ENCODE measurements around the gene PLEKHF1.
"Not testable (repeated sequence)": the region's sequence is repeated elsewhere in the genome, so short reads cannot be mapped to it uniquely, and the experiment has no call there.

PLEKHF1 gene

DNA sequence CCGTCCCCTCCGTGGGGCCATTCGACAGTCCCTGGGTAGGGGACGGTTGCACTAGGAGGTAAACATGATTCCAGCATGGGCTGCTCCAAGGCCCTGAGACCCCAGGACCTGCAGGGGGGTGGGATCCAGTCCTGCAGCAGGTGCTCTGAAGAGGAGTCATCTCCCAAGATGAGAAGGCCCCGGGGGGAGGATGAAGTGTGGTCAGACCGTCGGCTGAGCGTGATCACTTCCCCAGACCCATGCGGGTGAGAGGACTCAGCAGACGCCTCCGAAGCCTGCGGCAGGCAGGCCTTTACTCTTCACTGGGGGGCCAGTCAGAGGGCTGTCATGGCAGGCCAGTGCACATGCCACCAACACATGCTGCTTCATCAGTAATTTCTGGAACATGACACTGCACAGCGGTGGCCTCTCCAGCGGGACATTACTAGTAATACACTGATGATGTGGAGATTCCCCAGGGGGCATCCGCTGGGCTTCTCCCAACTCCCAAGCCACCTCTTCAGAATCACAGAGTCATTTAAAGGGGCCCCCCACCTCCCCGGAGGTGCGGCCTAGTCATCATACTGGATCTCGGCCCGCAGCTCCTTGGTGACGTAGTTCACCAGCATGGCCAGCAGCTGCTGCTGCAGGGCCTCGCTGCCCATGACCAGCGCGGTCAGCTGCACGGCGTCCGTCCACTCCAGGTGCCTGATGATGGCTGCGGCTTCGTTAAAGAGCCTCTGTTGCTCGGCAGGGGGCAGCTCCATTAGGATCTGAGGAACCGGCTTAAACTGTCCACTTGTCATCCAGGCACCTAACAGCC is 37.1 kb downstream of the PLEKHF1 start:
- DNase-seq (ENCODE audit: low read depth): no peak

DNA sequence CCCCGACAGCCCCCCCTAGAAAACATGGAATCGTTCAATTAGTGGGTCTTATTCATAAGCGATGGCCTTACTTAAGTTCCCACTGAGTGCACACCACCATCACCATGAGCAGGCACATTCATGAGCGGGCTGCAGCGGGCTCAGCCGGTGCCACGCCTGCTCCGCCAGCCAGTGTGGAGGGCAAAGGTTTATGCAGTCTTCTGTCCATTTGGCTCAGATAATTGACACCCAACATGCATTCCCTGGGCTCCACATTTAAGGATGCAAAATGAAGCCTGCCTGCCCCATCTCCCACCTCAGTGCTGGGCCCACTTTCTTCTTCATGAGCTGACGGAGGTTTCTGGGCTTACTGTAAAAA is 37.7 kb downstream of the PLEKHF1 start:
- no peak for DNase-seq (ENCODE audit: low read depth)

DNA sequence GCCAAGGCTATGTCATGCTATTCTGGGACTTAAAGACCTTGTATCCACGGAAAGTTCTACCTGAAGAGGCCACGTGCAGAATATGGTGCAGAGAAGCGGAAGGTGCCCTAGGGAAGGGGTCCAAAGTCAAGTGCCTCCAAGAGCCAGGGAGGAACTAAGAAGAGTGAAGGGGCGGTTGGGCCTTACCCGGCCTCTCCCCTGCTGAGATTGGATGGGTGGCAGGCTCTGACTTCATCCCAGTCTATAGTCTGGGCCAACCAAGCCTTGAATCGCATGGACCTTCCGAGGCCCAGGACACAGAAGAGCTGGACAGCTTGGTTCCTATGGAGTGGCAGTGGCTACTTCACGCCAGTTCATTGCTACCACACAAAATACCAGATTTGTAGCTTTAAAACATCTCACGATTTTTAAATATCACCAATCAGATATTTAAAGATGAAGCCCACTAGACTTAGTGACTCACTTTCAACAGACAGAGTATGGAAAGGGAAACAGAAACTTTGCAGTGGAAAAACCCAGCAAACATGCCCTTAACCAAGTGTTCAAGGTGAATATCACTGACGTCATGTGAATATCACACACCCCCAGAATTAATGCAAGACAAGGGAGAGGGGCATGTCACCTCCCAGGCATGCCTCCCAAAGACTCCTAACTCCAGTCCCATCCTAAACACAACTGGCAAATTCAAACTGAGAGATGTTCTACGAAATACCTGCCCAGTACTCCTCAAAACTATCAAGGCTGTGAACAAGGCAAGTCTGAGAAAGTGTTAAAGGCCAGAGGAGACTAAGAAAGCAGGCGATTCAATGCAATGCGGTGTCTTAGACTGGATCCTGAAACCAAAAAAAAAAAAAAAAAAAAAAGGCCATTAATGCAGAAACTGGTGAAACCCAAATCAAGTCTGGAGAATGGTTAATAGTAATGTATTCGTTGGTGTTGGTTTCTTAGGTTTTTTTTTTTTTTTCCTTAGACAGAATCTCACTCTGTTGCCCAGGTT is 39.6 kb downstream of the PLEKHF1 start:
- DNase-seq (ENCODE audit: low read depth): no peak

DNA sequence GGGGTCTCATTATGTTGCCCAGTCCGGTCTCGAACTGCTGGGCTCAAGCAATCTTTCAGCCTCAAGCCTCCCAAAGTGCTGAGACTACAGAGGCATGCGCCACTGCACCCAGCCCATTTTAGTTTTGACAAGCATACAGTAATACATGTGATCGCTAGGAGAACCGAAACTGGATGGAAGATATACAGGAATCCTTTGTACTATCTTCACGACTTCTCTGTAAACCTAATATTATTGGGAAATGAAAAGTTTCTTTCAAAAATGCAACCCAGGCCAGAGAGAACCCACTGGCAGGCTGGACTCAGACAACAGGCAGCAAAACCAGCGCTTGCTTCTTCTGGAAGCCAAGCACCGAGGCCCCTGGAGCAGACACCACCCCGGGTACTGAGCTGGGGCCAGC is 40.4 kb downstream of the PLEKHF1 start:
- DNase-seq (ENCODE audit: low read depth): no peak

DNA sequence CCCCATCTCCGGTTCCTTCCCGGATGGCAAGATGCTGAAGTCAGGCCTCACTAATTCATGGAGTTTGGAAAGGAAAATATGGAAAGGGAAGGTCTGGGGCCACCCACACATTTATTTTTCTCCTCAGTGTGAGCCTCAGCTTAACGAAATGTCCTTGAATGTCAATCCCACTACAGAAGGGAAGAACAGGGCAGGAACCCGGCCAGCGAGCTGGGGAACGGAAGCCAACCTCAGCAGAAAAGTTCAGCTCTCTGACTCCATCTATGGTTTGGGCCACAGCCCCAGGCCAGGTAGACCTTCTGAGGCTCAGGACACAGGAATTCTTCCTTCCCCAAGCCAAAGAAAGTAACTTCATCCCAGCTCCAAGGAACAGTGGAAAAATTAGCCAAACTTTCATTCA is 41.4 kb downstream of the PLEKHF1 start:
- DNase-seq (ENCODE audit: low read depth): no peak

DNA sequence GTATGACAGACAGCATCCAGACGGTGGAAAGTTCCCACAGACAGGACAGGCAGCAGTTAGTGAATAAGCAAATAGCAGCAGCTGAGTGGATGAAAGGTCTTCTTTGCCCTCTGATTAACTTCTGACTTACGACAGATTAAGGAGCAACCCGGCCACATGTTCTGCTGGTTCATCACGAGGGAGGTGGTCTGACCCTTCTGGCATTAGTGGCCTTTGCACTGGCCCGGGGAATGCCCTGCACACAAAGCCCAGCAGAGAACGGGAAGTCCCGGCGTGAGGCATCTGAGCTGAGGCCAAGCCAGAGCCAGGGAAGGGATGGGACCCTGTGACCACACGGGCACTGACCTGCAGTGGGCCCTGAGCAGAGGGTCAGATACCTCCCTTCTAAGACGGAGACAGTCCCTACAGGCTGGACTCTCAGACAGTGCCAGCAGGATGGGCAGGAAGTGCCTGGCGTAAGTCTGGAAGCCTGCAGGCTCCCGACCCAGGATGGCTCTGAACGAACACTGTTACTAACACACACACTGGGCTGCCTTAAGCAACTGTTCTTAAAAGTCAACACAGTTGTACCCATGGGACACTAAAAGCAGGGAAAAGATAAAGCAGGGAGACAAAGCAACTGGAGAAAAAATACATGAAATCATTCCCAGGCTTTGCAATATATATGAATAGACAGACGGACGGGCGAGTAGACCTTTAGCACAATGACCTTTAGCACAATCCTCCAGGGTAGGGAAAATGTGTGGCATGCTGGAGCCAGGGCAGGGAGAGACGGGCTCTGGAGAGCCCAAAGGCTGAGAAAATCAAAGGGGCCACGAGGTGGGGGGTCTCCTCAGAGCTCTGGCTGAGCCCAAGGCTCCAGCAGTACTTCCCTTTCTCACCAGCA is 43.5 kb downstream of the PLEKHF1 start:
- DNase-seq (ENCODE audit: low read depth): no peak

DNA sequence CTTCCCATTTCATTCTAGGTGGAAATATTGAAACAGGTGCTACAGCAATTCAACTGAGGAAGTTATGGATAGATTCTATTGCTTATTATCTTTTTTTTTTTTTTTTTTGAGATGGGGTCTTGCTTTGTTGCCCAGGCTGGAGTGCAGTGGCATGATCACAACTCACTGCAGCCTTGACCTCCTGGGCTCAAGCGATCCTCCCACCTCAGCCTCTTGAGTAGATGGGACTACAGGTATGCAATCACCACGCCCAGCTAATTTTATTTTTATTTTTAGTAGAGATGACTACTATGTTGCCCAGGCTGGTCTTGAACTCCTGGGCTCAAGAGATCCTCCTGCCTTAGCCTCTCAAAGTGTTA is 44.2 kb downstream of the PLEKHF1 start:
- not testable (repeated sequence) for DNase-seq (ENCODE audit: low read depth)

DNA sequence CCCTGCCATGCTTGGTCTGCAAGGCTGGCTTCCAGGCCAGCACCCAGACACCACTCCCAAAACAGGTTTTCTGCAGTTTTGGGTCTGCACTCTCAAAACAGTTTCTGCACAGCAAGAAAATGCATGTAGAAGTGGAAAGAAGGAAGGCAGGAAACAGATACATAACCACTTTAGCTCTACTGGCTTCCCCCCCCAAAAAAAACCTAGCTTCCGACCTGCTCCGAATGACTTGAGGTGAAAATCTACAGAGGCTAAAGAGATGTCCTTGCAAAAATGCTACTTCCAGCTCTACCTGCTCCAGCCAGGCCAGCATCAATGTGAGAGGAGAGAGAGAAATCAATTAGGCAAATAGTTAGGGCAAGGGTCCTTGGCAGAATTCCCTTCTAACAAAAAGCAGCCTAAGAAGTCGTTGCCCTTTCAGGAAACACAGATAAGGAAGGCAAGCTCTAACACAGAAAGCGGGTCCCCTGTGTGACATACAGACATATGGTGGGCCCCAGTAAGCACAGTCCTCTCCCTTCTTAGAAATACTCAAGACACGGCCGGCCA is 46.4 kb downstream of the PLEKHF1 start:
- no peak for DNase-seq (ENCODE audit: low read depth)

DNA sequence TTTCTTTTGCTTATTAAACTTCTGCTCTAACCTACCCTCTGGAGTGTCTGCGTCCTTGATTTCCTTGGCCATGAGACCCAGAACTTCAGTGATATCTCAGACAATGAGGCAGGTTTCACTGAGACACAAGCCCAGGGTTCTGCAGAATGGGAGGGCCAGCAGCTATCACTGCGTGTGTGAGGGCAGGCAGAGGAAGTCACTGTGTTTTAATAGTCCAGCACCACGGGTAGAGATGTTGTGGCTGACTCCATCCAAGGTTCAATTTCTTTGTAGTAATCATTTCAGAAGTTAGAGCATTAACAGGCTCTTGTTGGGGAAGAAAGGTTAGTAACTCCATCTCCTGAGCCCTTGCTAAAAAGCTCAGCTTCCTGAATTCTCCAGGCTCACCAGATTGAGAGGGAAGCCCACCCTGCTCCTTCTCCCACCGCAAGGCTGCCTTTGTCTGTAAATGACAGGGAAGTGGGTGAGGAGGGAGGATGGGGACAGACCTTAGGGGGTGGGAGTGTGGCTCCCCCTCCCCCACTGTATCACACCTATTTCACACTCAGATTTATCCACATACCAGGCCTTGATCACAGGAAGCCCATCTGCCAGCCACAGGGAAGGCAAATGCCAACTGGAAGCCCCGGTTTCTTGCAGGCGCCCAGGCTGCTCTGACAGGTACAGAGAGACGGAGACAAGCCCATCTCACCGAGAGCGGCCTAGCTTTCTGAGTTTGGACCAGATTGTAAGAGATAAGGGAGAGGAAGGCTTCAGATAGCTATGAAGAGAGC is 47.7 kb downstream of the PLEKHF1 start:
- no peak for DNase-seq (ENCODE audit: low read depth)

DNA sequence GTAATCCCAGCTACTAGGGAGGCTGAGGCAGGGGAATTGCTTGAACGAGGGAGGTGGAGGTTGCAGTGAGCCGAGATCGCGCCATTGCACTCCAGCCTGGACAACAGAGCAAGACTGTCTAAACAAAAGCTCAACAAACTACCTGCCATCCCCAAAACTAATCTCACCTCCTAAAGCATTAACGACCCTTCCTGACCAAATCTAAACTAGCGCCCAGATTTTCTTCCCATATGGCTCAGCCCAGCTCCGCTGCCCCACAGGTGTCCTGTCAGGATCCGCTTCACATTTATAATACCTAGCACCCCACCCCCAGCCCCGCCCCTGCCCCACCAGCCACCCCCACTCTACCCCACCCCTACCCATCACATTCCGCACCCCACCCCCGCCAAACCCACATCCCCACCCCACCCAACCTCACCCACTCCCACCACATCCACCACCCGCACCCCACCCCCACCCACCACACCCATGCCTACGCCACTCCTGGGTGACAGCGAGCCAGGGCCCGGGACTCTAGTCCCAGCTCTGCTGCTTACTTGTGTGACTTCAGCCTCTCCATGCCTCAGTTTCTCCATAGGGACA is 49.2 kb downstream of the PLEKHF1 start:
- DNase-seq (ENCODE audit: low read depth): no peak

DNA sequence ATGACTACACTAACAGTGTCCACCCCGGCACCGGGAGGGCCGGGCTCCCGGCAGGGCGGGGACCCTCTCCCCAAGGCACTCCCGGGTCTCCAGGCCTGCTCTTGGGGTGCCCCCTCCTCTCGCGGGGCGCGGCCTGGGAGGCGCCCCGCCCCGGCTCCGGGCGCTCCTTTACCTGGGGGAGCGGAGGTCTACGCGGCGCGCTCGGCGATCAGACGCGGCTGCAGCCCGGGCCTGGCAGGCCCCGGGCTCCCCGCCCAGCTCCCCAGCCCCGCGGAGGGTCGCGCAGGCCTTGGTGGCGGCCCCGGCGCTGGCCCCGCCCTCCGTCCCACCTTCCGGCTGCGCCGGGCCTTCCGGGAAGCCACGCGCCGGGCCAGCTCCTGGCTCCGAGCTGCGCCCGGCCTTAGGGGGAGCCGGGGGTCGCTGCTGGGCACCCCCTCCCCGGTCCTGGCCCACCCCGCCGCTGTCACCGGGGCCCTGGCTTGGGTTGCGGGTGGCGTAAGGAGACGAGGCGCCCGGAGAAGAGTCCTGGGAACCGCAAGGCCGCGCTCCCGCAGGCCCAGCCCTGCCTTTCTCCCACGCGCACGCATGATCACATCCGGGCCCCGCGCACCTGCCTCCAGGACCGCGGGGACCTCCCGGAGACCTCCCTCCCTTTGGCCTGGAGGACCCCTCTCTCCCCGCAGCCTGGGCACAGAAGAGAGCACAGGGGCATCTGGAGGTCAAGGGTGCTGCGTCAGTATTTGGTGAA is 49.9 kb downstream of the PLEKHF1 start, which contains the start of gene C19orf12:
C19orf12 (minus strand) TSS at position 309 of the 748 bp plus-strand sequence. CDS start 6,848 bp downstream, outside the sequence.
- DNase-seq (ENCODE audit: low read depth): peak; percentile 50

DNA sequence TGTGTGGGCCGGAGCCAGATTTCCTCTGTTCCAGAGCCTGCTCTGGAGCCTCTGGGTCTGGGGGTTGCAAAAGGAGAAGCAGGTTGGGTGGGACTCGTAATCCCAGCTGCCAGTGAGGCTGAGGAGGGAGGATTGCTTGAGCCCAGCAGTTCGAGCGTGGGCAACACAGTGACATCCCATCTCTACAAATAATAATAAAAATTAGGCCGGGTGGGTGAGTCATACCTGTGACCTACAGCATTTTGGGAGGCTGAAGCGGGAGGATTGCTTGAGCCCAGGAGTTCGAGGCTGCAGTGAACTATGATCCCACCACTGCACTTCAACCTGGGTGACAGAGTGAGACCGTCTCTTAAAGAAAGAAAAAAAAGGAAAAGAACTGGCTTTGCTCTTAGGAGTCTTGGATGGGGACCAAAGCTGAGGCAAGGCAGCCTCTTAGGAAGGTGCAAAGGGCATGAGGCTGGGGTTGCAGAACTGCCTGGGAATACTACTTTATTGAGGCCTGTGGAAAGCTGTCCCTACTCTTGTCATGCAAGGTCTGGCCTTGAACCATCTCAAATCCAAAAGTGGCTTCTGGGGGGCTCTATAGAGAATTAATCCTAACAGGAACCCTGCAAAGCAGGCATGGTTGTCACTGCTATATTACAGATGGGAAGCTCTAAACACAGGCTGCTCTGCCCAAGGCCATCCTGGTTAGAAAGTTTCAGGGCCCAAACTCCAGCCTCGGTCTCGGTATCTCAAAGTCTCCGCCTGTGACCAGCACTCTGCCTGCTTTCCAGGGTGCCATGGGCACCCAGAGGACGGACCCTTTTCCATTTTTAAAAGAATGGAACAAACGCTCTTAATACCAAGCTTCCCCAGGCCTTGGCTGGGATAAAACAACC is 50.7 kb downstream of the PLEKHF1 start:
- DNase-seq (ENCODE audit: low read depth): no peak

DNA sequence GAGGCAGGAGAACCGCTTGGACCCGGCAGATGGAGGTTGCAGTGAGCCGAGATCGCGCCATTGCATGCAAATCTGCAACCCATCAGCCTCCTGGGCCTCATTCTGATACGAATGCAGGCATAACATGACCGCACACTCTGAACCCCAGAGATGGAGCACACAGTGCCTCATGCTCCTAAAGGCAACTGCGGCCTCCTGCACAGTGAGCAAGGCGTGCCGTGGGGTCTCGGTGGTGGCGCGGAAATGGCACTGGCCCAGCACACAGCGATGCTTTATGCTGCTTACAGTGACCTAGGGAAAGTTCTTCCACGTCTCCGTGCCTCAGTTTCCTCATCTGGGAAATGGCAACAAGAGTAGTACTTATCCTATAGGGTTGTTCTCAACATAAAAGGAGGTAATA is 51.8 kb downstream of the PLEKHF1 start:
- DNase-seq (ENCODE audit: low read depth): no peak

DNA sequence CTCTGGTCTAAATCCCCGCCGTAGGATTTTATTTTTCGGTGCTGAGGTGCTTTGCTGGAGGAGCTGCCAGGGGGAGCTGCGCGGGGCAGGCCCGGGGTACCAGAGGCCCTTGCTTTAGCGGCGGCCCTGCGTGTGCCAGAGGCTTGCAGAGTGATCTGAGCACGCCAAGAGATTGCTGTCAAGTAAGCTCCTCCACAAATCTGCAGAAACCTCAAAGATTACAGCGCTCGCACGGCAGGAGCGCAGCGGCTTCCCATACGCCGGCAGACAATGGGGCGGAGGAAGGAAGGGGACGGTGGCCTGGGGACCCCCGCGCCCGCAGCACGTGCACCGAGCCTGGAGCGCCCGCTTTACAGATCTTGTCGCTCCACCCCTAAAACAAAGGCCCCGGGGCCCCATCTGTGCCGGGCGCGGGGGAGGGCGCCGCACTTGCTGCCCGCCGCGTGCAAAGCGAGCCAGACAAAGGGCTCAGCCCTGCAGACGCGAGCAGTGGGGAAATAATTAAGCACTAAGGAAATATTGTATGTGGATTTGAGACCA is 58.9 kb downstream of the PLEKHF1 start:
- DNase-seq (ENCODE audit: low read depth): no peak

DNA sequence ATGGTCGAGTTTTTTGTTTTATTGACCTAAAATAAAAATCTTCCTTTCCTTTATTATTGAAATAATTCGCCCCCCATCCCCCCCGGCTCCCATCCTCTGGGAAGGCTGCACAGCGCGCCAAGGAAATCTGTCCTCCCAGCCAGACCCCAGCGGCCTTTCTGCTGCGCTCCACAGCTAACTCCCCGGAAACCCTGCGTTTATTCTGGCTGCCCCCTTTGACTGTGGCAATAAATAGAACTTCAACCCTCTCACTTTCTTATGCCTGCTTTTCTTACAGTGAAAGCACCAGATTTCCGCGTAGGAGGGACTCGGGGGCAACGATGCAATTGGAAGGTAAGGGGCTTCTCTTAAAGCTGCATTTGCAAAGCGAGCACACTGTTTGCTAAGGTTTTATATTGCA is 59.5 kb downstream of the PLEKHF1 start:
- DNase-seq (ENCODE audit: low read depth): no peak

All from stimulated activated CD8-positive, alpha-beta memory T cell treated with anti-CD3 and anti-CD28 coated beads, Interleukin-12 subunit alpha, Interleukin-12 subunit beta, amount 100 ng/mL, for 4 hours (primary cell).